Suprapubic skin (tissue), 4 donors: ENCODE results near the gene STAU1. TPM values are rescaled to one million over a fixed set of nuclear protein-coding genes. Genes with fewer than 3 reads are reported as not detected.
"Not testable (repeated sequence)": the region's sequence is repeated elsewhere in the genome, so short reads cannot be mapped to it uniquely, and the experiment has no call there.

Source experiments
- DNase-seq, 2 donors: peaks; one replicate each; pipeline ENCODE4 v3.0.0-alpha.2; 2019; ENCODE audit warnings: low spot score in 2 of 2
- H3K27ac ChIP-seq: fragments of 200-600 bp; sonication (generic); one replicate; pipeline ENCODE4 v1.5.1; 2019
- H3K27me3 ChIP-seq: fragments of 200-600 bp; sonication (generic); one replicate; pipeline ENCODE4 v1.5.1; 2019
- H3K36me3 ChIP-seq: fragments of 200-600 bp; sonication (generic); one replicate; pipeline ENCODE4 v1.5.1; 2019
- H3K4me1 ChIP-seq: fragments of 200-600 bp; sonication (generic); one replicate; pipeline ENCODE4 v1.5.1; 2019
- H3K4me3 ChIP-seq: fragments of 200-600 bp; sonication (generic); one replicate; pipeline ENCODE4 v1.5.1; 2019; ENCODE audit warnings: mild to moderate bottlenecking
- H3K9me3 ChIP-seq: fragments of 200-600 bp; sonication (generic); one replicate; pipeline ENCODE4 v1.5.1; 2019
- EP300 ChIP-seq: sonication (generic); formaldehyde crosslinking; IDR thresholded peaks from one replicate; pipeline ENCODE4 v1.6.1; 2017; ENCODE audit warnings: antibody characterized with exemption
- POLR2A ChIP-seq, 2 donors: fragments of 450-650 bp; IDR thresholded peaks; one replicate each; pipeline ENCODE4 v1.6.1; 2017; ENCODE audit warnings: antibody characterized with exemption in 2 of 2, mild to moderate bottlenecking in 2 of 2, moderate library complexity in 2 of 2
- POLR2AphosphoS5 ChIP-seq, 3 donors: sonication (generic); formaldehyde crosslinking; IDR thresholded peaks; one replicate each; pipeline ENCODE4 v1.6.1; 2017; ENCODE audit warnings: antibody characterized with exemption in 3 of 3
- WGBS: methylation state at CpG from one replicate; pipeline ENCODE4 v1.1.5; 2018; 5-methylcytosine and 5-hydroxymethylcytosine counted together
- total RNA-seq, 4 donors: library from RNA; depleted of rRNA; stranded (reverse); fragments of >200 nt; gene quantifications; one replicate each; pipeline ENCODE4 v1.1.0, GENCODE V29; 2016
- TF ChIP-seq, protein P1 (sequence below), 2 donors: fragments of 200-600 bp in 1 of 2; fragments of 450-650 bp in 1 of 2; sonication (generic) in 1 of 2; IDR thresholded peaks; one replicate each; pipeline ENCODE4 v1.5.1; 2016 to 2019; ENCODE audit warnings: antibody characterized with exemption in 2 of 2, mild to moderate bottlenecking in 1 of 2, moderate library complexity in 1 of 2

The STAU1 gene
- total RNA-seq, 4 donors from 2014 or later = 53.0 to 79.1 (median 69.9) TPM

DNA sequence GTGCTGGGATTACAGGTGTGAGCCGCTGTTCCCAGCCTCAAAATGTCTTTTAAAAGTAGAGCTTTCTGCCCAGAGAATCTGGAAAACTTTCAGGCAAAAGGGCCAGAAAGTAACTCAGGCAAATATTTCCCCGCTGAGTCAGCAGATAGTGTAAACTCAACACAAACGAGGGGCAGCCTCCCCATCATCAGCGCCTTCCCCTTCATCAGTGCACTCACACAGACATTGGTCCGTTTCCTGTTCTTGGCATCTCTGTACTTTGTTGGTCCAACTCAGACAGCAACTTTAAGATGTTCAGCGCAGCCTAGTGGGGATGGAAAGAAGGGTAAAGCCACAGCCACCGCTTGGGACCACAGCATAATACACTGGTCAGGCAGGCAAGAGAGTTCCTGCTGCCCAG, 72.6 kb downstream of the STAU1 start:
- H3K4me1 ChIP-seq = no peaks in the 10 kb centered on the region
- H3K4me3 ChIP-seq = no peak overlapping the region
- no peak for DNase-seq
- 79% methylated on average over 7 of the region's 7 CpGs for WGBS
- H3K27ac ChIP-seq = no peak overlapping the region
- TF ChIP-seq POLR2A (IDR thresholded peaks at IDR 0.05) (no peak), POLR2AphosphoS5 (IDR thresholded peaks at IDR 0.05) (no peak), EP300 (no peak)
- TF ChIP-seq, protein P1, sequence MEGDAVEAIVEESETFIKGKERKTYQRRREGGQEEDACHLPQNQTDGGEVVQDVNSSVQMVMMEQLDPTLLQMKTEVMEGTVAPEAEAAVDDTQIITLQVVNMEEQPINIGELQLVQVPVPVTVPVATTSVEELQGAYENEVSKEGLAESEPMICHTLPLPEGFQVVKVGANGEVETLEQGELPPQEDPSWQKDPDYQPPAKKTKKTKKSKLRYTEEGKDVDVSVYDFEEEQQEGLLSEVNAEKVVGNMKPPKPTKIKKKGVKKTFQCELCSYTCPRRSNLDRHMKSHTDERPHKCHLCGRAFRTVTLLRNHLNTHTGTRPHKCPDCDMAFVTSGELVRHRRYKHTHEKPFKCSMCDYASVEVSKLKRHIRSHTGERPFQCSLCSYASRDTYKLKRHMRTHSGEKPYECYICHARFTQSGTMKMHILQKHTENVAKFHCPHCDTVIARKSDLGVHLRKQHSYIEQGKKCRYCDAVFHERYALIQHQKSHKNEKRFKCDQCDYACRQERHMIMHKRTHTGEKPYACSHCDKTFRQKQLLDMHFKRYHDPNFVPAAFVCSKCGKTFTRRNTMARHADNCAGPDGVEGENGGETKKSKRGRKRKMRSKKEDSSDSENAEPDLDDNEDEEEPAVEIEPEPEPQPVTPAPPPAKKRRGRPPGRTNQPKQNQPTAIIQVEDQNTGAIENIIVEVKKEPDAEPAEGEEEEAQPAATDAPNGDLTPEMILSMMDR (IDR thresholded peaks at IDR 0.05) = no peak
- H3K36me3 ChIP-seq = peaks cover 84% of the 10 kb centered on the region
- no peaks in the 10 kb centered on the region for H3K27me3 ChIP-seq
- H3K9me3 ChIP-seq = no peaks in the 10 kb centered on the region

DNA sequence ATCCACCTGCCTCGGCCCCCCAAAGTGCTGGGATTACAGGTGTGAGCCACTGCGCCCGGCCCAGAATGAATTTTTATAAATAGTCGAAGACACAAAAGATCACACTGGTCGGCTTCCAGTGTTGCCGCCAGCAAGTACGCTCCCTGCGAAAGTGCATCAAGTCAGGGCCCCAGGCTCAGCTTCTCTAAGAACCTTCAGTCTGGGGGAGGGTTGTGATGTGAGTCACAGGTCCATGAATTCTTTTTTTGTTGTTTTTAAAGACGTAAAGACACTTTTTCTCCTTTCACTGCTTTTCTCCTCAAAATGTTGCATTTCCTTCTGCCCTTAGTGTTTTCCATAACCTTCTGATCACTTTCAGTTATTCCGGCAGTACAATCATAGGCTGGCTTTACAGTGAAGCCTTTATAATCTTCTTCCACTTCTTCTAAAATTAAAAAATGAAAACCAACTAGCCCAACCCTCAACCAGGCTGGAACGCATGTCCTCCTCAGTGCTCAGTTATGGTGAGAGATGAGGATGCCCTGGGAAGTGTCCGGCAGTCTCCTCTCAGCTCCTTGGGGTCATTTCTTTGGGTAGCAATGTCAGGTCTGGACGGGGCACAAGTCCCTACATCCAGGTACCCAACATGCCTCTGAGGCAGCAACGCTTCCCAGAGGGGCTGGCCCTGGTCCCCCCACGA, 75.4 kb downstream of the STAU1 start:
- H3K4me3 ChIP-seq = no peak overlapping the region
- 93% methylated on average over 15 of the region's 15 CpGs for WGBS
- H3K27me3 ChIP-seq = no peaks in the 10 kb centered on the region
- peaks cover 58% of the 10 kb centered on the region for H3K36me3 ChIP-seq
- no peak for TF ChIP-seq POLR2A (IDR thresholded peaks at IDR 0.05)
- TF ChIP-seq, protein P1 (IDR thresholded peaks at IDR 0.05) = no peak
- TF ChIP-seq EP300 = no peak
- H3K27ac ChIP-seq = no peak overlapping the region
- no peaks in the 10 kb centered on the region for H3K4me1 ChIP-seq
- H3K9me3 ChIP-seq = no peaks in the 10 kb centered on the region
- no peak for DNase-seq

DNA sequence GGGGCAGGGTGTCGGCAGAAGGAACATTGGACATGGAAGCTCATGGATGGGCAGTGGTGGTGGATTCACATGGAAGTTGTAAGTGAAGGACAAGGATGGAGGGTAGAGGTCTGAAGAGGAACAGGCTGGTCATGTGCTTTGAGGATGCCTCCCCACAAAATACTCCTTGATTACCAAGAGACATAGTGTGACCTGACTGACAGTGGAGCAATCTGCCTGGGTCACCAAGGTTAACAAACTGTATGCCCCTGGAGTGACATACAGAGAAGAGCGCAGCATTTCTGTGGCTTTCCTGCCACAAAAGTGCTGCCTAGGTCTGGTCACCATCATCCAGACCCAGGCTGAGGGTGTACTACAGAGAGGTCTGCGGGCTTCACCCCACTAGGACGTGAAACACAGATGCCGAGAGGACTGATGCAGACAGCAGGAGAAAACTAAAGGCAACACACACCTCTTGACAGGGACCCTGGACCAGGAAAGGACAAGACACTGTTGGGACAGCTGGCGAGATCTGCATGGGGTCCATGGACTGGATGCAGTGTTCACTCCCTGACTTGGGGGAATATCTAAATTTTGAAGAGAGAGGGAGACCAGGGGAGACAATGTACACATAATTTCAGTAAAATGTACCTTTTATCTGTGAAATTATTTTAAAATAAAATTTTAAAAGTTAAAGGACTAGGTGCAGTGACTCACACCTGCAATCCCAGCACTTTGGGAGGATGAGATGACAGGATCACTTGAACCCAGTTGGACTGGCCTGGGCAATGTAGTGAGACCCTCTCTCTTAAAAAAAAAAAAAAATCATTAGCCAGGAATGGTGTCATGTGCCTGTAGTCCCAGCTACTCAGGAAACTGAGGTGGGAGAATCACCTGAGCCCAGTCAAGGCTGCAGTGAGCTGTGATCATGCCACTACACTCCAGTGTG, 77.1 kb downstream of the STAU1 start:
- peaks cover 41% of the 10 kb centered on the region for H3K36me3 ChIP-seq
- TF ChIP-seq EP300 = no peak
- TF ChIP-seq POLR2AphosphoS5 (IDR thresholded peaks at IDR 0.05) = no peak
- TF ChIP-seq, protein P1 (IDR thresholded peaks at IDR 0.05) = no peak
- no peak for TF ChIP-seq POLR2A (IDR thresholded peaks at IDR 0.05)
- WGBS = 96% methylated on average over 6 of the region's 6 CpGs
- H3K9me3 ChIP-seq = no peaks in the 10 kb centered on the region
- H3K27ac ChIP-seq = no peak overlapping the region
- no peaks in the 10 kb centered on the region for H3K4me1 ChIP-seq
- H3K27me3 ChIP-seq = no peaks in the 10 kb centered on the region
- DNase-seq = no peak
- no peak overlapping the region for H3K4me3 ChIP-seq

DNA sequence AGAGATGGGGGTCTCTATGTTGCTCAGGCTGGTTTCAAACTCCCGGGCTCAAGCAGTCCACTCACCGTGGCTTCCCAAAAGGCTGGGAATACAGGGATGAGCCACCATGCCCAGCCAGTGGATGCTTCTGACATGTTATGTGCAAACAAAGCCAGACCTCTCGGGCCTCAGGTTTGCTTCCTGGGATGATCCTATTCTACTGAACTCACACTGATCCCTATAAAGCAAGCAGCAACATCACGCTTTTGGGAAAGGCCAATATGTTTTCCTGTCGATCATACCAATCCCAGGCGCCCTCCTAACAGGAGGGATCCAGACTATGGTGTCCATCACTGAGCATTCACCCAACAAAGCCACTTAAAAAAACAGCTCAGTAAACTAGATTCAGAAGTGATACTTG, 81.8 kb downstream of the STAU1 start:
- Histone ChIP-seq H3K4me3 (no peak overlapping the region), H3K9me3 (no peaks in the 10 kb centered on the region), H3K4me1 (no peaks in the 10 kb centered on the region), H3K27ac (no peak overlapping the region), H3K27me3 (no peaks in the 10 kb centered on the region), H3K36me3 (peaks cover 33% of the 10 kb centered on the region)
- TF ChIP-seq POLR2AphosphoS5 (IDR thresholded peaks at IDR 0.05) (no peak), EP300 (no peak), POLR2A (IDR thresholded peaks at IDR 0.05) (no peak)
- TF ChIP-seq, protein P1 (IDR thresholded peaks at IDR 0.05) = no peak
- DNase-seq = no peak
- WGBS = 100% methylated on average over 6 of the region's 6 CpGs

DNA sequence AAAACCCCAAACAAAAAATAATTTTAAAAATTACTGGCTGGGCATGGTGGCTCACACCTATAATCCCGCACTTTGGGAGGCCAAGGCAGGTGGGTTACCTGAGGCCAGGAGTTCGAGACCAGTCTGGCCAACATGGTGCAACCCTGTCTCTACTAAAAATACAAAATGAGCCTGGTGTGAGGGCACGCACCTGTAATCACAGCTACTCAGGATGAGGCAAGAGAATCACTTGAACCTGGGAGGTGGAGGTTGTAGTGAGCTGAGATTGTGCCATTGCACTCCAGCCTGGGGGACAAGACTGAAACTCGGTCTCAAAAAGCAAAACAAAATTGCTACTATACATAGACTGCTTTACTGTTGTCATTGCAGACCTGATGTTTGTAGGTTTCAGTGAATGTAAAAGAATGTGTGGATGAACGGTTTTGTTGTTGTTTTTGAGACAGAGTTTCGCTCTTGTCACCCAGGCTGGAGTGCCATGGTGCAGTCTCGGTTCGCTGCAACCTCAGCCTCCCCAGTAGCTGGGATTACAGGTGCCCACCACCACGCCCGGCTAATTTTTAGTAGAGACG, 83.1 kb downstream of the STAU1 start:
- WGBS = 97% methylated on average over 11 of the region's 11 CpGs
- not testable (repeated sequence) for H3K4me3 ChIP-seq, H3K27ac ChIP-seq, H3K27me3 ChIP-seq, DNase-seq, H3K4me1 ChIP-seq, H3K9me3 ChIP-seq
- H3K36me3 ChIP-seq = peaks cover 37% of the 10 kb centered on the region
